ENCODE measurements around the gene C16orf95. TPM values are rescaled to one million over a fixed set of nuclear protein-coding genes. Genes with fewer than 3 reads are reported as not detected.

Gene C16orf95
- total and polyA plus RNA-seq, 4 donors: 0.48 to 4.3 (median 2.1) TPM

DNA sequence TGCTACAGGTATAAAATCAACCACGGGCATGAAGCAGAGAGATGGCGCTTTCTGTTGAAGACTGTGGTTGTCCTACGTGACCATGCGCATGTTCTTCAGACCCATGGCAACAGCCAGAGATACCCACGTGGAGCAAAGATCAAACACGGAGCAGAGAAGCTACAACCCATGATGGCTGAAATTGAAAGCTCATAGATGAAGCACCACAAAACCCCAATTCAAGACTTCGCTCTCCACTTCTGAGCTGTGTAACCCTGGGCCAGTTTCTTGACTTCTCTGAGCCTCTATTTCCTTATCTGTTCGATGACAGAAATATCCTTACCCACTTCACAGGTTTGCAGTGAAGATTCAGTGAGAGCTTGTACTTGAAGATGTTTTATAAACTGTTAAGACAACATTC is 49.6 kb downstream of the C16orf95 start:
- WGBS, 2 donors: 84 to 91% methylated on average over 8 of the region's 8 CpGs
- Histone ChIP-seq H3K27ac (ENCODE audit: low read depth in 1 of 2, low read length in 1 of 2) (no peak overlapping the region), H3K27me3 (ENCODE audit: control insufficient read depth in 3 of 3, insufficient read depth in 3 of 3, low read length in 2 of 3) (no peaks in the 10 kb centered on the region), H3K4me3 (no peak overlapping the region), H3K4me1 (ENCODE audit: control insufficient read depth in 5 of 5, insufficient read depth in 5 of 5, low read length in 5 of 5) (no peaks in the 10 kb centered on the region), H3K9me3 (ENCODE audit: control insufficient read depth in 4 of 4, insufficient read depth in 3 of 4, low read length in 3 of 4) (peaks cover 0 to 5% (median 0%) of the 10 kb centered on the region in 4 donors), H3K36me3 (ENCODE audit: control insufficient read depth in 4 of 4, insufficient read depth in 4 of 4, low read length in 4 of 4) (no peaks in the 10 kb centered on the region), H3K9ac (ENCODE audit: insufficient read depth in 1 of 2, low read length in 2 of 2) (no peak overlapping the region)
- DNase-seq (no peak), ATAC-seq (ENCODE audit: insufficient read depth, low FRiP score) (no peak)
- TF ChIP-seq, protein P1, sequence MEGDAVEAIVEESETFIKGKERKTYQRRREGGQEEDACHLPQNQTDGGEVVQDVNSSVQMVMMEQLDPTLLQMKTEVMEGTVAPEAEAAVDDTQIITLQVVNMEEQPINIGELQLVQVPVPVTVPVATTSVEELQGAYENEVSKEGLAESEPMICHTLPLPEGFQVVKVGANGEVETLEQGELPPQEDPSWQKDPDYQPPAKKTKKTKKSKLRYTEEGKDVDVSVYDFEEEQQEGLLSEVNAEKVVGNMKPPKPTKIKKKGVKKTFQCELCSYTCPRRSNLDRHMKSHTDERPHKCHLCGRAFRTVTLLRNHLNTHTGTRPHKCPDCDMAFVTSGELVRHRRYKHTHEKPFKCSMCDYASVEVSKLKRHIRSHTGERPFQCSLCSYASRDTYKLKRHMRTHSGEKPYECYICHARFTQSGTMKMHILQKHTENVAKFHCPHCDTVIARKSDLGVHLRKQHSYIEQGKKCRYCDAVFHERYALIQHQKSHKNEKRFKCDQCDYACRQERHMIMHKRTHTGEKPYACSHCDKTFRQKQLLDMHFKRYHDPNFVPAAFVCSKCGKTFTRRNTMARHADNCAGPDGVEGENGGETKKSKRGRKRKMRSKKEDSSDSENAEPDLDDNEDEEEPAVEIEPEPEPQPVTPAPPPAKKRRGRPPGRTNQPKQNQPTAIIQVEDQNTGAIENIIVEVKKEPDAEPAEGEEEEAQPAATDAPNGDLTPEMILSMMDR (IDR thresholded peaks at IDR 0.05; ENCODE audit: control extremely low read depth, extremely low read depth): no peak

DNA sequence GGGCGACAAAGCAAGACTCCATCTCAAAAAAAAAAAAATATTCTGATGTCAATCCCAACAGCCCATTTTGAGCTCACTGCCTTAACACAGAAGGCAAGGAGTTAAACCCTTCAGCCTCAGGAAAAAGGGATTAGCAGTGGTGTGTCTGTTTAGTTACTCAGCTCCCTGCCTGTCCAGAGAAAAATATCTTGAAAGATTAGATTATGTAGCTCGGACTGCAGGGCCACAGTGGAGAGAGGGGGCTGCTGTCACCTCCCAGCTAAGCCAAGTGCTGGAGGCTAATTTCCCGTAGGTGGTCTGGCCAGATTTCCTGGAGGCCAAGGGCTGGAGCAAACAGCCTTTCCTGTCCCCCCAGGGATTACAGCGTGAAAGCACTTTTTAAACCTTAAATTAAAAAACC is 50.3 kb downstream of the C16orf95 start:
- H3K9ac ChIP-seq (ENCODE audit: insufficient read depth in 1 of 2, low read length in 2 of 2): no peak overlapping the region
- no peak overlapping the region for H3K27ac ChIP-seq (ENCODE audit: low read depth in 1 of 2, low read length in 1 of 2)
- WGBS, 2 donors: 60 to 72% methylated on average over 4 of the region's 4 CpGs
- TF ChIP-seq, protein P1 (IDR thresholded peaks at IDR 0.05; ENCODE audit: control extremely low read depth, extremely low read depth): no peak
- H3K27me3 ChIP-seq (ENCODE audit: control insufficient read depth in 3 of 3, insufficient read depth in 3 of 3, low read length in 2 of 3): no peaks in the 10 kb centered on the region
- ATAC-seq (ENCODE audit: insufficient read depth, low FRiP score): no peak
- no peak overlapping the region for H3K4me3 ChIP-seq
- no peaks in the 10 kb centered on the region for H3K36me3 ChIP-seq (ENCODE audit: control insufficient read depth in 4 of 4, insufficient read depth in 4 of 4, low read length in 4 of 4)
- H3K9me3 ChIP-seq (ENCODE audit: control insufficient read depth in 4 of 4, insufficient read depth in 3 of 4, low read length in 3 of 4): peaks cover 0 to 5% (median 0%) of the 10 kb centered on the region in 4 donors
- DNase-seq: no peak
- H3K4me1 ChIP-seq (ENCODE audit: control insufficient read depth in 5 of 5, insufficient read depth in 5 of 5, low read length in 5 of 5): no peaks in the 10 kb centered on the region

DNA sequence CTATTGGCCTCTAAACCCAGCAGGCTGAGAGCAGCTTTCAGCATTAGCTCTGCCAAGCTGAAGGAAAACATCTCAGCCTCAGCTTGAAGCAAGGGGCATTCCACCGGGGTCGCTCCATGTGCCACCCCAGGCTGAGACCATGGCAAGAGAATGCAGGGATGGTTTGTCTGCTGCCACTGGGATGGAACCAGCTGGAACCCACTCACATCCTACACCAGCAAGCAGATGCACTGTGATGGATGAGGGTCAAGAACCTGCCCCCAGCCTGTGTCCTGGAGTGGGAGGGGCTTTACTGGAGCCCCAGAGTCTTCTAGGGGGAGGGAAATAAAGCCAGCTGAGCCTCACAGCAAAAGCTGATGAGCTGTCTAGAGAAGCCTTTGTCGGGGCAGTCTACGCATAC is 51.9 kb downstream of the C16orf95 start:
- Histone ChIP-seq H3K4me3 (no peak overlapping the region), H3K27me3 (ENCODE audit: control insufficient read depth in 3 of 3, insufficient read depth in 3 of 3, low read length in 2 of 3) (no peaks in the 10 kb centered on the region), H3K9me3 (ENCODE audit: control insufficient read depth in 4 of 4, insufficient read depth in 3 of 4, low read length in 3 of 4) (peaks cover 0 to 10% (median 0%) of the 10 kb centered on the region in 4 donors), H3K27ac (ENCODE audit: low read depth in 1 of 2, low read length in 1 of 2) (no peak overlapping the region), H3K9ac (ENCODE audit: insufficient read depth in 1 of 2, low read length in 2 of 2) (no peak overlapping the region), H3K4me1 (ENCODE audit: control insufficient read depth in 5 of 5, insufficient read depth in 5 of 5, low read length in 5 of 5) (no peaks in the 10 kb centered on the region), H3K36me3 (ENCODE audit: control insufficient read depth in 4 of 4, insufficient read depth in 4 of 4, low read length in 4 of 4) (peaks cover 0 to 2% (median 0%) of the 10 kb centered on the region in 4 donors)
- DNase-seq: no peak
- WGBS, 2 donors: 88 to 96% methylated on average over 4 of the region's 4 CpGs
- TF ChIP-seq, protein P1 (IDR thresholded peaks at IDR 0.05; ENCODE audit: control extremely low read depth, extremely low read depth): no peak
- no peak for ATAC-seq (ENCODE audit: insufficient read depth, low FRiP score)

DNA sequence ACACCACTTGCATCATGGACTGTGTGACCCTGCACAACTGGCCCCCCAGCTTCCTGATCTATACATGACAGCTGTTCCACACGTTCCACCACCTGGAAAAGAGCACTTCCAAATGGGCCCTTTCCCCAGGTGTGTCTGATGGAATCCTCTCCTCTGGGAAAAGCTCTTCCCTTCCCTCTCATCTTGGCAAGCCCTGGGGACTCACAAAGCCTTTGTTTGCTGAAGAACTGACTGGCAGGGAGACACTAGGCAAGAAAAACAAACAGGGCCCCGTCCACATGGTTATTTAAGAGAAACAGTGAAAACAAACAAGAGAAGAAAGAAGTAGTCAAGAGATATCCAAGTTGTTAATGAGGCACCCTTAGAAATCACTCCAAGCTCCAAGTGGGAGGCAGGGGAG is 52.6 kb downstream of the C16orf95 start:
- ATAC-seq (ENCODE audit: insufficient read depth, low FRiP score) (no peak), DNase-seq (no peak)
- TF ChIP-seq, protein P1 (IDR thresholded peaks at IDR 0.05; ENCODE audit: control extremely low read depth, extremely low read depth): no peak
- Histone ChIP-seq H3K4me3 (no peak overlapping the region), H3K4me1 (ENCODE audit: control insufficient read depth in 5 of 5, insufficient read depth in 5 of 5, low read length in 5 of 5) (no peaks in the 10 kb centered on the region), H3K27ac (ENCODE audit: low read depth in 1 of 2, low read length in 1 of 2) (no peak overlapping the region), H3K36me3 (ENCODE audit: control insufficient read depth in 4 of 4, insufficient read depth in 4 of 4, low read length in 4 of 4) (peaks cover 0 to 2% (median 0%) of the 10 kb centered on the region in 4 donors), H3K9me3 (ENCODE audit: control insufficient read depth in 4 of 4, insufficient read depth in 3 of 4, low read length in 3 of 4) (peaks cover 0 to 10% (median 0%) of the 10 kb centered on the region in 4 donors), H3K27me3 (ENCODE audit: control insufficient read depth in 3 of 3, insufficient read depth in 3 of 3, low read length in 2 of 3) (no peaks in the 10 kb centered on the region), H3K9ac (ENCODE audit: insufficient read depth in 1 of 2, low read length in 2 of 2) (no peak overlapping the region)
- WGBS, 2 donors: 67 to 70% methylated on average over 2 of the region's 2 CpGs

All from lung (tissue), 12 donors.